GM21381 (cell line): ENCODE data around the gene KRT76.

Experiments
- ATAC-seq: cut with Tn5 transposase; IDR thresholded peaks from one replicate; pipeline ENCODE4 v1.9.1; 2021; ENCODE audit warnings: mild to moderate bottlenecking, moderate library complexity; ENCODE audit not compliant: unreplicated experiment

The KRT76 gene

DNA sequence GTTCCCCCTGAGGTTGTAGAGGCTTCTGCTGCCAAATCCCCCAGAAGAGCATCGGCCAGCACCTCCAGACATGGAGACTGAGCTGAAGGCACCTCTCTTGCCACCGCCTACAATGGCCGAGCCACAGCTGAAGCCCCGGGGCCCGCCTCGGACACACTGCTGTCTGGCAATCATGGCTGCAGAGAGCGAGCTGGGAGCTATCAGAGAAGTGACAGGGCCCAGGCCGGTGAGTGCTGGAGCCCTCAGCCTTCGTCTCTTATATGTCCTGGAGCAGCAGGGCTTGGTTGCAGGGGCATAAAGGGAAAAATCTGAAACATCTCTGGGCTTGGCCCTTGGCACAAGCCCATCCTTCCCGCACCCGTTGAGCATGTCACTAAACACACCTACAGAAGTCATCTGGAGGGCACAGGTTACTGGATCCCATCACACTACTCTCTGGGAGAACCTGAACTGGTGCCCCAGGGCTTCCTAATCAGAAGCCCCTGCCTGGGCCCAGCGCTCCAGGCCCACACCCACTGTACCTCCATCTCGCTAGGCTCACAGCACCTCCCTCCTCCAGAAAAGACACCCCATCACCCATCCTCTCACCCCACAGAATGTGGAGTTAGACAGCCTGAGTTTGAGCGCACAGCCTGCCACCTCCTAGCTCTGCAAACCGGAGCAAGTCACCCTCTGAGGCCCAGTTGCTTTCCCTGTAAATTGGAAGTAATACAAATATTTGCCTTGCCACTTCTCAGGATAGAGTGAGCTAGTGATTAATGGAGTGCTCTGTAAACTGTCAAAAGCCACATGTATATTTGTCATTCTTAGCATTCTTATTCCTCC, 37.0 kb upstream of the KRT76 start, which contains the start of gene KRT4:
KRT4 (minus strand) TSS at position 232 of the 825 bp plus-strand sequence; CDS start at position 174, 58 bp downstream.
- ATAC-seq: no peak

DNA sequence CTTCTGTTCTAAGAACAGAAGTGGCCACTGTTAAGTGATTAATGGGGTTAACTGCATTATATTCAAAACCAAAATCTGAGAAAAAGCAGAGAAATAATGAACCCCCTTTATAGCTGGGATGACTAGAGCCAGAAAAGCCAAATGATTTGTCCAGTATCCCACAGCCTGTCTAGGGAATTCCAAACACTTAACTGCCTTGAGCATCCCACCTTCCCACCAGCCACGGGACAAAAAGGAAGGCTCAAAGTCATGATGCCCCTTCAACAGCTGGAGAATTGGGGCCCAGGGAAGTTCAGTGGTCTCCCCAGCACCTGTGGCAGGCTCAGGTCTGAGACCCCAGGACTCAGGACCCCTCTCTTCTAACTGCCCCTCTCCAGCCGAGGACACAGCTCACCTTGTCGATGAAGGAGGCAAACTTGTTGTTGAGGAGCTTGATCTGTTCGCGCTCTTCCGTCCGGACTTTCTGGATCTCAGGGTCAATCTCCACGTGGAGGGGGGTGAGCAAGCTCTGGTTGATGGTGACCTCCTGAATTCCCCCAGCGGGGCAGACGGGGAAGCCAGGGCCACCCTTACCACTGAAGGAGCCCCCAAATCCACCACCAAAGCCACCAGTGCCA, 36.2 kb upstream of the KRT76 start:
- no peak for ATAC-seq

DNA sequence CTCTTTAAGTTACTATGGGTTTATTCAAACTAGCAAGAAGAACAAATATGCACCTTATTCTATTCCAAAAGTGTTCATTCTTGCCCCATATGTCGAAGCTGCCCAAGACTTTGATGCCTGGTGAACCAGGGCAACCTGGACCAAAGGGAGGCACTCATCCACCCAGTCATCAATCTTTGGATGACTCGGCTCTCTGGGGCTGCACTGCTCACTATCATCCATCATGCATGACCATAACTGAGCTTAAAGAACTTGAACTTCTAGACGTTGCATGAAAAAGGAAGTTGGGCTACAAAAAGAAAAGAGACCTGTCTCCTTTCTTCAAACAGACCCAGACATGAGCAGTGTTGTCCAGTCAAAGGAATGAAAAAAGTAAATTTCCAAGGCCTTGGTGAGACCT, 35.6 kb upstream of the KRT76 start:
- no peak for ATAC-seq

DNA sequence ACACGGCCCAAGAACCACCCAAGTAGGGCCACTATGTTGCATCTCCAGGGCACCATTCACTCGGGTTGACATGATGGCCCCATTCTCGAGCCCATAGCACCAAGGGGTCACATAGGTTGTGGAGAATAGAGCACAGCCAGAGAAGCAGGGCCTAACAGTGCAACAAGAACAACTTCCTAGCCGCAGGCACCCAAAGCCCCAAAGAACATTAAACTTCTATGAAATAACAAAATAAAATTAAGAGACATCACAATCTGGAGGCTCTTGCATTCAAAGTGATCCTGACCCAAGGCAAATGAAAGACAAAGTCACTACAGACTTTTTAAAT, 34.9 kb upstream of the KRT76 start:
- no peak for ATAC-seq

DNA sequence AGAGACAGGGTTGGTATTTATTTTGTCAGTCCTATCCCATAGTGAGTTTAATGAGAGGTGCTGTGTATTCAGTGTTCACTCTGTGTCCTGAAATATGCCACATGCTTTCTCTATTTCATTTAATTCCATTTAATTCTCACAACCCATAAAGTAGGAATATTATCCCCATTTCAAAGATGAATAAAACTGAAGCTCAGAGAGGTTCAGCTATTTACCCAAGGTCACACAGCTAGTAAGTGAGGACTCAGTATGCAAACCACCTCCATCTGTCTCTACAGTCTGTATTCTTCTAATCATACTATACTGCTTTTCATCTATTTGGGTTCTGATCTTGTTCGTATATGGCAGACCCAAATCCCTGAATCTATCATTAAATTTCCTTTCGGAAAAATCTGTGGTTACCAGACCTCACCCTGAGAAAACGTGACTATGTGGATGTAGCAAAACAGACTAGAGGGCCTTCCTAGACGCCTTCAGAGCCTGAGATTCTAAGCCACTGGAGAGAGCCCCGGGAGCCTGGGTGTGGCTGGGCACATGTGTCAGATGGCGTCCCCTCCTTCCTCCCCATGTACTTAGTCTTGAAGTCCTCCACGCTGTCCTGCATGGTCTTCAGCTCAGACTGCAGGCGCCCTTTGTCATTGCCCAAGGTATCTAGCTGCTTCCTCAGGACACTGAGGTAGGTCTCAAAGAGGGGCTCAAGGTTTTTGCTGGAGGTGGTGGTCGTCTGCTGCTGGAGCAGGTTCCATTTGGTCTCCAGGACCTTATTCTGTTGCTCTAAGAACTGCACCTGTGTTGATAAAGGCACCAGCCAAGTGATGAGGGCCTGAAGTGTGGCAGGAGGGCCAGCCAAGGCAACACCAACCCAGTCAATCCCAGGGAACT, 34.3 kb upstream of the KRT76 start:
- ATAC-seq: no peak

DNA sequence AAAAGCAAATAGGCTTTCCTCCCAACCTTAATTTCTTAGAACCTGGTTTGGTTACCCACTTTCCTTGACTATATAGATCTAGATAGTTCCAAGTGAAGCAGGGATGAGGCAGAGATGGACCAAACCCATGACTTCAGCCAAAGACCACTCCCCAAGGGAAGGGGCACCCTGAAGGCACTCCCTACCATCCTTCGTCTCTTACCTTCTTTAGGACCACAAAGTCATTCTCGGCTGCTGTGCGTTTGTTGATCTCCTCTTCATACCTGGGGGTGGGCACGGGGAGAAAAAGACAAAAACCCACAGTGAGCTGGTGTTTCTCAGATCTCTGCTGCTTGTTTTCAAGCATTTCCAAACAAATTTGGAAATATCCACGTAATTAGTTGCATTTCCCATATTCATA, 33.4 kb upstream of the KRT76 start:
- no peak for ATAC-seq

DNA sequence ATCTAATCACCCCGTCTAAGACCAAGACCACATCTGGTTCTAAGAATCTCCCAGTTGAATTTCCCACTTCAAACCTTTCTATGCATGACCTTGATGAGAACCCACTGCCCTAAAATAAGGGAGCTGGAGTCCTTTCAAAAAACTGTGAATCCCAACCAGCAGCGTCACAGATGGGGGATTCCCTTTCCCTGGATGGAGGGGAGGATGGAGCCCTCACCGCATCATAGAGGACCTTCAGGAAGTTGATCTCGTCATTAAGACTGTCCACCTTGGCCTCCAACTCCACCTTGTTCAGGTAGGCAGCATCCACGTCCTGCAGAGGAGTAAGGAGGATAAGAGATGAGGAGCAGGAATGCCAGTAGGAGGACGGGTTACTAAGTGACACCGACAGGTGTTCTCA, 32.0 kb upstream of the KRT76 start:
- no peak for ATAC-seq

DNA sequence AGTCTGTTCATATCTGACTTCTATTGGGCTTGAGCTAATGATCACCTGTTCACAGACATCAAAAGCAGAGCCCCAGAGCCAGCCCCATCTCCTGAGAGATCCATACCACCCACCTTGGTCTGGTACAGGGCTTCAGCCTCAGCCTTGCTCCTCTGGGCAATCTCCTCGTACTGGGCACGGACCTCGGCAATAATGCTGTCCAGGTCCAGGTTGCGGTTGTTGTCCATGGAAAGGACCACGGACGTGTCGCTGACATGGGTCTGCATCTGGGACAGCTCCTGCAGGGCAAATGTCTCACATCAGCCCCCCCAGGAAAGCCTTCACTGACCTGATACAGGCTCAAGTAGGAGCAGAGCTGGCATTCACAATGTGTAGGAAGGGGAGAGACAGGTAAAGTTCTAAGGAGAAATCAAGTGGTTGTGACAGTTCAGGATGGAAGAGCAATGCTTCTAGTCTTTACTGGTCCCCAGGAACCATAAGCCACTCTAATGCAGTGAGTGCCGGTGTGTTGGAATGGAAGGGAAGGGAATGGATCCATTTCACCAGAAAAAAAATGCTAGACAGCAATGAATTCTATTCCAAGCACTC, 31.5 kb upstream of the KRT76 start:
- no peak for ATAC-seq

DNA sequence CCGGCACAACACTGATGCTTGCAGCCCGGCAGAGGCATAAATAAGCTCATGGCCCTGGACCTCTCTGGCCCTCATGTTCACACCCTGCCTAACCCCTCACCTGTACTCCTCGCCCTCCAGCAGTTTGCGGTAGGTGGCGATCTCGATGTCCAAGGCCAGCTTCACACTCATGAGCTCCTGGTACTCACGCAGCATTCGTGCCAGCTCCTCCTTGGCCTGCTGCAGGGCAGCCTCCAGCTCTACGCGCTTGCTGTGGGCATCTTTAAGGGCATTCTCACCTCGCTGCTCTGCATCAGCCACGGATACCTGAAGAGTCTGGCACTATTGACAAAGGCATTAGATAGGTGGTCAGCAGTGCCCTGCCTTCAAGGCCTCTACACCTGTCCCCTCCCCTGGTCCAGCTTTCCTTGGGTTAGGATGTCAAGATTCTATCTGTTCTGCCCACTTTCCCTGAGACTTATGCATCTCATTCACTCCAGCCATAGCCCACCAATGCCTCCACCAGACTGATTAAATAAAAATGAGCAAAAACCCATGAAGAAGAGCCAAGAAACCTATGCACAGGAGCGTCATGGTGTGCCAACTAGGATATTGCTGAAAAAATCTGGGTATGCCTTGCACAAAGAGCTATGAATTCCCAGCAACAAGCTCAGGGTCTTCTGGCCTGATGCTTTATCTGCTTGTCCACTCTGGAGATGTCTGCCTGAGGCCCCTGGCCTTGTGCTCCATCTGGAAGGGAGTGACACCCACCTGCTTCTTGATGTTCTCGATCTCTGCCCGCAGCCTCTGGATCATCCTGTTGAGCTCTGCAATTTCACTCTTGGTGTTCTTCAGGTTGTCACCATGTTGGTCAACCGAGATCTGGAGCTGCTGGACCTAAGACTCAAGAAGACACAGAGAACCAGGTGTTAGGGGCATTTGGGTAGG, 30.7 kb upstream of the KRT76 start:
- no peak for ATAC-seq

DNA sequence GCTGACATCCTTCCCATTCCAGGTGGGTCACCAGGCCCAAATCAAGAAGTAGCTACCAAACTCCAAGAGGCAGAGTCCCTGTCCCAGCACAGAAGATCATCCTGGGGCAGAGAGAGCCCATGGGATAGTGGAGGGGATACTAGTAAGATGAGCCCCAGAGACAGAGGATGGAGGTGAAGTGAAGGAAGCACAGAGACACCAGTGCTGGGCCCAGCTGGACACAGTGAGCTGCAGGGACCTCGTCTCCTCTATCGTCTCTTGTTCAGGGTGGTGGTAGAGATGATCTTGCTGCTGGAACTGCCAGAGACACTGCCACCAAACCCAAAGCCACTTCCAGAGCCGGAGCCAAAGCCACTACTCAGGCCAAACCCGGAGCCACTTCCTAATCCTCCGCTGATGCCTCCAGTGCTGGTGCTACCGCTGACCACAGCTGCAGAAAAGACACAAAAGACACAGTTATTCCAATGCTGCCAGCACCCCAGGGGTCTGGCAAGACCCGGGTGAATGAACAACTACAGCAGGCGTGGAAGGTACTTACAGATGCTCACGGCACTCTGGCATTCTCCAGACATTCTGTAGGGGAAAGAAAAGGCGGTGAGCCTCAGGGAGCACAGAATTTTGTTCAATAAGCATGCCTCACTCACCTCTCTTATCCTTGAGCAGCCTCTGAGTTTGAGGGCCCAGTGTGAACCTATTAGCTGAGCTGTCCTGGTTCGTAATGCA, 29.8 kb upstream of the KRT76 start:
- no peak for ATAC-seq

DNA sequence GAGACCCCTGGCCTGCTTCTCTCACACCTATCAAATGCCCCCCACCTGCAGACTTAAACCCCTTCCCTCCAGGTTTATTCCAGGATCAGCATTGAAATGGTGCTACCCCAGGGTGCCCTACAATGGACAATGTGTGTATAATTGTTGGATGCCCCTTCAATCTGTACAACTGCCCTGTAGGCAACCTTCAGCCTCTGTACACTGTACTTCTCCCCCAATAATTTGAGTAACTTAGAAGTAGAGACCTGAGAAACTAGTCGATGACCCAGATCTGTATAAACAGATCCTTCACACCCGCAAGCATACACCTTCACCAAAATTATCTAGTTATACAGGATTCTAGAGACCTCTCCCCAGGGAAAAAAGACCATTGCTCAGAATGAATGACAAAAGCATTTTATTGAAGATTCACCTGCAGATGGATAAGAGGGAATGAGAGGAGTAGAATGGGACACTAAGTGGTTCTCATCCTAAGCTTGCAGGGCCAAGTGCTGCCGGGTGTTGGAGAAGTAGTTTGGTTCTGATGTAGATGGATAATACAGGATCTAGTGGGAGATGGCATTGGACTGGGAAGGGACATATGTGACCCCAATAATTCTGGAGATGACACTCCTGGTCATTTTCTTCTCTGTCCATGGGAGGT, 29.1 kb upstream of the KRT76 start:
- ATAC-seq: no peak

DNA sequence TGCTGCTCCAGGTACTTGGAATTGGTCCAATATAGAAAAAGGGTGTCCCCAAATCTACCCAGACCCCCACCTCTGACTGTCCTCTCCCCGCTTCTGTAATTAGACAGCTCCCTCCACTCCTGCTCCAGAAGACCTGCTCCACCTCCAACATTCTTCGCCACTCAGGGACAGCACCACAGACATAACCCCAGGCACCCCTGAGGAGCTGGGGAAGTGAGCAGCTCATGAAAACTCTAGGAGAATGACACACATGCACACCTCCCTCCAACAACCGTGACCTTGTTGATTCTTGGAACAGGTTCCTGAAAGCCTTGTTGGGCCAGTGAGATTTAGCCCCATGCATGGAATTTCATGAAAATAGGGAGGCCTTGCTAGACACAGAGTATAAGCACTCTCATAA, 28.6 kb upstream of the KRT76 start:
- ATAC-seq: no peak

DNA sequence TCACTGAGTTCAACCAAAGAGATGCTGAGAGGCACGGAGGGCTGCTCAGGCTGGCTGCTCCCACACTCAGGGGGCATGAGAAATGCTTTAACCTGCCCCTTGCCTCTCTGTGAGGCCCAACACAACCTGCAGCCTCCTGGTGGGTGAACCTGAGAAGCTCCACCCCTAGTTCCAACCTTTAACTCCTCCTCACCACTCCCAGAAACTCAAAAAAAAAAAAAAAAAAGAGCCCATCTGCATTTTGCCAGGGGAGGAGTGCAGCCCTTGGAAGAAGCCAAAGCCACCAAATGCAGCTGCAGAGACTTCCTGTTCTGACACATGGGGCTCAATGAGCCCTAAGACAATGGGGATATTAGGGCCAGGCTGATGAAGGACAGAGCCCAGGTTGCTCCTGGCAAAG, 27.9 kb upstream of the KRT76 start:
- ATAC-seq: no peak

DNA sequence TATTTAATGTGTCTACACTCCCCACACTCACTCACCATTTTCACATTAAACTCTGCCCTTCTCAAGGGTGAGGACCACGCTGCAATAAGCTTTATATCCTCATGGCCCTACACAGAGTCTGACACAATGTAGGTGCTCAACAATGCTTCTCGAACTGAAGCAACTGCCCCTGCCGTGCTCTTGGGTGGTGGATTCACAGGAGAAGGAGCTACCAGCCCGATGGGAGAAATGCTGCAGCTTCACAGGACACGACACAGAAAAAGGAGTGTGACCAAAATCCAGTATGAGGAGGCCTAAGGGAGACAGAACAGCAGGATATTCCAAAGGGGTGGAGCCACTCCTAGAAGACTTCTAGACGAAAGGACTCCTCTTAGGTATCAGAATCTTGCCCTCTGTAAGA, 25.3 kb upstream of the KRT76 start:
- no peak for ATAC-seq

DNA sequence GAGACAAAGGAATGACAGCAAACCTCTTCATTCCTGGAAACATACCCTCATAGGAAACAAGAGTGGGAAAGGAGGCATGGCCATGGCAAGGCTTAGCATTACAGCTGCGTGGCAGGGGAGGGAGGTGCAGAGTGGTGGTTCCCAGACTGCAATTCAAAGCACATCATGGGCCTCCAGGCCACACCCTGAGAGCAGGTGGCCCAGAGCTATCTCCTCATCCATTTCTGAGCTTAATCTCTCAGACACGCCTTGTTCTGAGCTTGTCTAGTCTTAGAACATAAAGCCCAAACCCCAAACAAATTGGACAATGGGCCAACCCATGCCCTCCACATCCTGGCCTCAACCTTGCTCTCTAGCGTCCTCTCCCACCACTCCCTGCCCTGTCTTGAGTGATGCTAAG, 24.6 kb upstream of the KRT76 start:
- no peak for ATAC-seq

DNA sequence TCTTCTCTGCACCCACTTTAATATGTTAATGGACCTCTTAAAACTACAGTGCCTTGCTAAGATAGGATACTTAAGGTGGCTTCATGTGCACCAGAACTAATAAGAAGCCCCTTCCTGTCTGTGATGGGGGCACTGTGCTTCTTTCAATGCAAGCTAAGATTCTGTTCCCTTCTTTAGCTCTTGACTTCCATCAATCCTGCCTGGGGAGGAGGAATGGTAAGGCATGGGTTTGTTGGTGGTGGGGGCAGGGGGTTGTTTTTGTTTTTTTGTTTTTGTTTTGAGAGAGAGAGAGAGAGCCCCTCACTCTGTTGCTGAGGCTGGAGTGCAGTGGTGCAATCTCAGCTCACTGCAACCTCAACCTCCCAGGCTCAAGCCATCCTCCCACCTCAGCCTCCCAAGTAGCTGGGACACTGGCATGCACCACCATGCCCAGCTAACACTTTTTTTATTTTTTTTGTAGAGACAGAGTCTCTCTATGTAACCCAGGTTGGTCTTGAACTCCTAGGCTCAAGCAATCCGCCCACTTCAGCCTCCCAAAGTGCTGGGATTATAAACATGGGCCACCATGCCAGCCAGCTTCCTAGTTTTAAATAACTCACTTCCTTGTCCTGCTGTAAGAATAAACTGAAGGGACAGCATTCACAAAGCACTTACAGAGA, 23.2 kb upstream of the KRT76 start:
- ATAC-seq: no peak

DNA sequence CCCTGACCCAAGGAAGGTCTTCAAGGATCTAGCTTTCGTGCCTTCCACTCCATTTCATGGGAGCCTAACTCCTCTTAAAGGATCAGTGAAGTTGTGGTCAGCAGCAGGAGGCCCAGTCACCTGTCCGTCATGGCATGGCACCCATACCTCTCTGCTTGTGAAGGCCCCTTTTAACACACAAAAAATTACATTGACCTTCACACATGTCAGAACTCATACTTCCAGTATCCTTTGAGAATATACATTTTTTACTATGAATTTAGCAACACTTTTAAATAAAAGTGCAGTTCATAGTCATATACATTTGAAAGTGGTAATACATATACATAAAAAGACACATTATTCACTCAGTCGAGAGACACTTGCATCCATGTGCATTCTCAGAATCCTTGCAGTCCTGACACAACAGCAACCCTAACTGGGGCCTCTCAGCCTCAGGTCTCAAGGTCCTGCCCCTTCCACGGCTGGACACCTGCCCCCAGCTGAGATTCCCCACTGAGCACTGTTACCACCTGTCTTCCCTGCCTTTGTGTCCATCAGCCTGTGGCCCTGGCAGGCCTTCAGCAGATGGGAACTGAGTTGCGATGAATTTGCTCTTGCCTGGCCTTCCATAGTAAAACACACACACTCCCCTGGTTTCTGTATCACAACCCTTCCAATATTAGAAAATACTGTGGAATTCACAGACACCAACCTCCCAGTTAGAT, 22.5 kb upstream of the KRT76 start:
- ATAC-seq: no peak
